ENCODE results near the gene MED27.

The MED27 gene

DNA sequence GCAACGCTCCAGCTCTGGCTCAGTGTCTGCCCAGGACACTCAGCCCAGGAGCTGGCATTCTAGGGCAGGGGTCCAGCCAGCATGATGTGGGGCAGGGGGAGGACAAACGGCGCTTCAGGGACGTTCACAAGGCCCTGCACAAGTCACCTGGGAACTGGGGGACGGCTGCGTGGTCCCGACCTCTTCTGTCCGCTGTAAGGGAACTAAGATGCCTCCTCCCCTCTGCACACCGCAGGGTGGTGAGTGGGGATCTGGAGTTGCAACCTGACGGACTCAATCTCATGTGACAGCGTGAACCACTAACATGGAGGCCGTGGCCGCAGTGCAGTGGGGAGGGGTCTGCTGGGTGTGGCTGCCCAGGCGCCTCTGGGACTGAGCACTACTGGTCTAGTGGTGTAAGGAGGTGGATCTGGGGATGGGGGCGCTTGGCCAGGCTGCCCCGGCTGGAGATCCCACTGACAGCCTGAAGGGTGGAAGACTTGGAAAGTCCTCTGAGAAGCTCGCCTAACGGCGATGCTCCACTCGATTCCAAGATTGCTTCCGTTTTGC lies 251.8 kb downstream of the MED27 start:
- no peak for DNase-seq

DNA sequence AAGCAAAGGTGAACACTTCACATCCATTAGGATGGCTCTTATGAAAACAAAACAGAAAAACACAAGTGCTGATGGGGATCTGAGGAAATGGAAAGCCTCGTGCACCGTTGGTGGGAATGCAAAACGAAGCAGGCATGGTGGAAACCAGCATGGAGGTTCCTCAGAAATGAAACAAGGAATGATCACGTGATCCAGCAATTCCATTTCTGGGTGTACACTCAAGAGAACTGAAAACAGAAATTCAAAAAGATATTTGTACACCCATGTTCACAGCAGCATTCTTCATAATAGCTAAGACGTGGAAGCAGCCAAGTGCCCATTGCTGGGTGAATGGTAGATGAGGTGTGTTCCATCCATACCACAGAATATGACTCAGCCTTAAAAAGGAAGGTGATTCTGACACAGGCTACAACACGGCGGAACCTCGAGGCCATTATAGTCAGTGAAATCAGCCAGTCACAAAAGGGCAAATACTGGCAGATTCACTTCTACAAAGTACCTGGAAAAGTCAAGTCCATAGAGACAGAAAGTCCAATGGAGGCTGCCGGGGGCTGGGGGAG lies 252.6 kb downstream of the MED27 start:
- no peak for DNase-seq

DNA sequence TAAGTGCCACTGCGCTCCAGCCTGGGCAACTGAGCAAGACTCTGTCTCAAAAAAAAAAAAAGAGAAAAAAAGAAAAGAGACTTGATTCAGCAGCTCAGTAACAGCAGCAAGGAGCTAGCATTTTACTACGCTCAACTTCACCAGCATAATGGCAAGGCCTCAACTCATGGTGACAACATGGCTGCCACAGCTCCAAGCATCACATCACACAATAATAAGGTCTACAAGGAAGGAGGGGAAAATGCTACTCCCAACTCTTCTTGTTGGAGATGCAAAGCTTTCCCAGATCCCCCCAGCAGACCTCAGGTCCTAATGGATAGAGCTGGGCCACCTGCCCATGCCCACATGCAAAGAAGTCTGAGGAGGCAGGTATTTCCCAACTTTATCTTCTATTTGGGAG lies 253.6 kb downstream of the MED27 start:
- DNase-seq, result no peak

- no peak for DNase-seq
Observed at GRCh38 chr9:131824953-131825495, 254.6 kb downstream of the MED27 start.

DNA sequence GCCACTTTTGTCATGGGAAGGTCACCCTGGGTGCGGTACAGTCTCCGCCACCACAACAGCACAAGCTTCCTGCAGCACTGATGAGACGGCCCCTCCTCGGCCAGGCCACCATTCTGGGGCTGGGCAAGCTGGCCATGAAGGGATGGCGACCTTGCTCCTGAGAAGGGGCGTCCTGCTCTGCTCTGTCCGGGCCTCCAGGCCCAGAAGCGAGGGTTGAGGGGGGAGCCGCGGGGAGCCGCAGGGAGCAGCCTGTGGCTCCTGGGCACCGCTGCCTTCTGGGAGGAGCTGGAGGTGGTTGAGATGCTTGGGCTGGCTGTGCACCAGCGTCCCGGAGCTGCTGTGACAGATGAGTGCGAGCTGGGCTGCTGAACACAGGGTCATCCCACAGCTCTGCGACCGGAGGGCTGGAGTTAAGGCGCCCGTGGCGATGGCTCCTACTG lies 255.5 kb downstream of the MED27 start:
- no peak for DNase-seq

GRCh38 chr9:131823701-131824146 lies 255.9 kb downstream of the MED27 start:
- DNase-seq, result no peak

DNA sequence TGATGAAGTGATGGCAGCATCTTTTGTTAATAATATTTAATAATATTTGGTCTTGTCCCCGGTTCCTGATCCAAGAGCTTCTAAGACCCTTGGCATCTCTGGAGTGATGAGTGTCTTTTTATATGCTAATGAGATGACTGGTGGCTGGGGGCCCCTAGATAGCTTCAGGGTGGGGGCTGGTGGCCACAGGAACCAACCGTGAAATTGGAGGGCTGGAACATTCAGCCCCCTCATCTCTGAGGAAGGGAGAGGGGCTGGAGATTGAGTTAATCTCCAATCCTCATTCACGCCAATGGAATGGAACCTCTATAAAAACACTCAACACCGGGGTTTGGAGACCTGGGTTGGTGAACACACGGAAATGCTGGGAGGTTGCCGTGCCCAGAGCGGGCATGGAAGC lies 261.6 kb downstream of the MED27 start:
- DNase-seq, result no peak

GRCh38 chr9:131817627-131818026 lies 262.0 kb downstream of the MED27 start:
- DNase-seq, result no peak

DNA sequence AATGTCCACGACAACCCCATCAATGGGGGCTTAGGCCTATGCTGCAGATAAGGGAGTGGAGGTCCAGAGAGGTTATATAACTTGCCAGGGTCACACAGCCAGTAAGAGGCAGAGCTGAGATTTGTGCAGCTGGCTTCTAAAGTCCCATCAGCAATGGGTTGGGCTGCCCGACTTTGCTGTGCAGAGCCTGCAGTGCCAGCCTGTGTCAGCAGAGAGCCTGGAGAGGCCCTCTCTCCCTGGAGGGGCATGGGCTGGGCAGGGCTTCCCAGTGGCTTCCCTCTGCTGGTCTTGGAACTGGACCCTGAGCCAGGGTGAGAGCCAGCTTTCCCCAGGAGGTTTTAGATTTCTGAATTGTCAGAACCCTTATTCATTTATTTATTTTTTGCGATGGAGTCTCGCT lies 262.6 kb downstream of the MED27 start:
- DNase-seq, result no peak

DNA sequence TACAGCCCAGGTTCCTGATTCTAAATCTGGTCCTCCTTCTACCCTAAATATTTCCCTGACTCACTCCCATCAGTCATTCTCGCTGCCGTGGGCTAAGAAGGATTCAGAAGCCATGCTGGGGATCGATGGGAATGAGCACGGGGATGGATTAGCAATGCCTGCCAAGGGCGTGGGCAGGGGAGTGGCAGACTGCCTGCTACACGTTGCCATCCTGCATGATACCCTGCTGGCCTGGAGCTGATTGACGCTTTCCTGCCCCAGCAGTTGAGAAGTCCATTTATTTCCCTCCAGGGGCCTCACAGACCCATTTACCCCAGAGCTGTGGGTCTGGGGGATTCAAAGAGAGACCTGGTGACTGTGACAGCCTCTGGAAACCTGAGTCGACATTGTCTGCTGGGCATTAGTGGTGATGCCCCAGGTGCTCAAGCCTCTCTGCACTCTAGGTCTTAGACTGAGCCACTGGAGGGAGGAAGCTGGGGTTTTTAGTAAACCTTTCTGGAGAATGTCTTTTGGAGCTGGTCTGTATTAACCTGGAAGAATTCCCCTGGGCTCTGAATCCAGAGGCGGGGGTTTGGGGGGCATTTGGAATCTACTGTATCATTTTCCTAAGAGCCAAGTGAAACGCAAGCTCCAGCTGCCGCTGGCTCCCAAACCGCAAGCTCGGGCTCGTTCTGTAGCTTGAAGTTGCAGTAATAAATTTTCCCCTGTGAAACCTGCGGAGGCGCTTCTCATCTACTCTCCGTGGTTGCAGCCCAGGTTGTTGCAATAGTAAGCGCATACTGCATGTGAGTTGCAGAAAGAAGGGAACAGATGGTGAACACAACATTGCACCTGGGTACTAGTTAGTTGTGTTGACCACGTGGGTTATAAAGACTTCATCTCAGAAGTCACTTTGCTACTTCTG lies 263.4 kb downstream of the MED27 start:
- DNase-seq, result no peak

DNA sequence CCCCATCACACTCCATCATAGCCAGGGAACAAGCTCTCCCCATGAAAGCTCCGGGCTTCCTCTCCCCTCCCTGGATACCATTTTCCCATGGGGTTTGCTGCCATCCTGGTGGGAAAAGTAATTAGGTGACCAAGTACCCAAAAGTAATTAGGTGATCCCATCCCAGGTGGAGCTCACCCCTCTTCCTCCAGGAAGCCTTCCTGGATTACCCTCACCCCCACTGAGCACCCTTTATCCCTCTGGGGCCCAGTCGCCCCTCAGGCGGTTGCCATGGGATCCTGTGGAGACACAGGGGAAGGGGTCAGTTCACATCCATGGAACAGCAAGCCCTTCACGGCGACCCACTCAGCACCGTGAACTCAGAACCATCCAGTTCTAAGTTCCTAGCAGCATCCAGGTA lies 265.0 kb downstream of the MED27 start:
- DNase-seq, result no peak

GRCh38 chr9:131813116-131813515 lies 266.6 kb downstream of the MED27 start:
- DNase-seq, result no peak

DNA sequence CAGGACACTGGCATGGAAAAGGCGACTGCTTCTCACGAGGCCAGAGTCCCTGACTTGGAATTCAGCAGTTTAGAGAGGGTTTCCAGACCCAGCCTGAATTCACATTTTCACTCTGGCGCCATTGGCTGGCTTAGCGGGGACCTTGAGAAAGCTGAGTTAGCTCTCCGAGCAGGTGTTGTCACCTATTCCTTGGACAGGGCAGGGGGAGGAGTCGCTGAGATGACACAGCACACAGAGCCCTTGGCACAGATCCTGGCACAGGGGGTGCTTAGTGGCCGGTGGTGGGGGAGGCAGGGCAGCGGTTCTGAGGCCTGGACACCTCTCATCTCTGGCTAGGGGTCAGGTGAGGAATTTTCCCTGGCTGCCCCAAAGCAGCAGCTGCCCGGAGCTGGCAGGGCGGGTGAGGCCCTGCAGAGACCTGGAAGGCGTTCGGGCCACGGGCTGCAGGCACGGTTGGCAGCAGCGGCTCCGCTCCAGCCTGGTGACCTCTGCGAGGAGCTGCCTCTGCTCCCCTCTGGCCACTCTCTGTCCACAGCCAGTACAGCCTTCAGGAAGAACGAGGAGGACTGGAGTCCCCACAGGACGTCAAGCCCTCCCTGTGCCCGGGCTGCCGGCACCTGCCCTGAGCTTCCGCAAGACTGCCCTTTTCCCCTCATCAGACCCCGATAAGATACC lies 267.4 kb downstream of the MED27 start:
- DNase-seq, result no peak

- no peak for DNase-seq
Observed at GRCh38 chr9:131811405-131811804, 268.3 kb downstream of the MED27 start.

DNA sequence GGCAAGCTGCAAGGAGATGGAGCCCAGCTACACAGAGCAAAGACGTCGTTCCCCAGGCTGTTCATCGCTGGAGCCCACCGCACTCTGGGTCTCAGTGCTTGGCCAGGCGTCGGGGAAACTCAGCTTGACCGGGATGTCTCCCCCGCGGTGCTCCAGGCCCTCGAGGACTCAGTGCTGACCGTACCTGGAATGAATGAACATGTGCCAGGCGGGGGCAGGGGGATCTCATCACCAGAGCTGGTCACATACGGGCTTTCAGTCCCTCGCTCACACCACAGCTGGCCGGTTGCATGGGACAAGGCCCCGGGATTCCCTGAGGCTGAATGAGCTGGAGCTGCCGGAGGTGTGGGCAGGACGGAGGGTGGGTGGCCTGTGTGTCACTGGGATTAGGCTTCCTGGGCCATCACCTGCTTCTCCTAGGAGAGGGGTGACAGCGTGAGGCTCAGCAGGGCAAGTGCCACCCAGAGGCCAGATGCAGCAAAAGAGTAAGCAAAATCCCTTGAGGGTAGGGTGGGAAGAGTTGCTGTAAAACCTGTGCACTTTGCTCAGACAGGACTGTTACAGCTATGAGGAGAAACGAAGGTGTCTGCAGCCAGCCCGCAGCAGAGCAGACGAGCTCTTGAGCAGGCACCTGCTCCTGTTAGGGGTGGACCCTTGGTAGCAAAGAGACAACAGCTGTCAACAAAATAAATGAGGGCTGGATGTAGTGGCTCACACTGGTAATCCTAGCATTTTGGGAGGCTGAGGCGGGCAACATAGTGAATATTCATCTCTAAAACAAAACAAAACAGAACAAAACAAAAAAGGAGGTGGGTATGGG lies 269.1 kb downstream of the MED27 start:
- DNase-seq, result no peak
